Keratinocyte (primary cell): Measurements from ENCODE around the gene HEYL. TPM values are rescaled to one million over a fixed set of nuclear protein-coding genes. Genes with fewer than 3 reads are reported as not detected.

ENCODE experiments used
- DNase-seq: peaks from one replicate; pipeline ENCODE4 v3.0.0-alpha.2; 2011; ENCODE audit warnings: low read depth, missing footprints, low spot score
- FAIRE-seq: peaks from 2 replicates; lab custom pipeline; 2011; peaks lifted over from hg19 to GRCh38; lab: Jason Lieb, UNC
- H2AFZ ChIP-seq: 2 replicates; pipeline ENCODE4 v1.6.0; 2012; ENCODE audit warnings: low read length, control low read depth, inconsistent platforms; ENCODE audit not compliant: control insufficient read depth
- H3K27ac ChIP-seq: 2 replicates; pipeline ENCODE4 v1.5.1; 2011; ENCODE audit warnings: low read length; ENCODE audit not compliant: control insufficient read depth, insufficient read depth
- H3K27me3 ChIP-seq: 3 replicates; pipeline ENCODE4 v1.6.0; 2011; ENCODE audit warnings: low read length; ENCODE audit not compliant: control insufficient read depth, insufficient read depth; ENCODE audit errors: extremely low read depth
- H3K36me3 ChIP-seq, 2 experiments: 2 replicates in 1 of 2; 3 replicates in 1 of 2; pipeline ENCODE4 v1.5.1; 2011; ENCODE audit warnings: low read length in 2 of 2, mild to moderate bottlenecking in 1 of 2; ENCODE audit not compliant: control insufficient read depth in 2 of 2, insufficient read depth in 2 of 2; ENCODE audit errors: extremely low read depth in 1 of 2
- H3K4me1 ChIP-seq: 3 replicates; pipeline ENCODE4 v1.5.1; 2011; ENCODE audit warnings: low read length; ENCODE audit not compliant: control insufficient read depth, insufficient read depth; ENCODE audit errors: extremely low read depth
- H3K4me2 ChIP-seq: 3 replicates; pipeline ENCODE4 v1.6.0; 2011; ENCODE audit warnings: low read depth, low read length; ENCODE audit not compliant: control insufficient read depth, insufficient read depth; ENCODE audit errors: extremely low read depth
- H3K4me3 ChIP-seq, 3 experiments: fragments of 200-600 bp in 1 of 3; sonication (generic) in 1 of 3; 2 replicates in 2 of 3; 3 replicates in 1 of 3; pipeline ENCODE4 v1.5.1; 2011 to 2016; ENCODE audit warnings: low read length in 3 of 3, mild to moderate bottlenecking in 3 of 3, control low read depth in 2 of 3, inconsistent platforms in 1 of 3, low read depth in 1 of 3, mixed read lengths in 1 of 3, mixed run types in 1 of 3, moderate library complexity in 1 of 3; ENCODE audit not compliant: control insufficient read depth in 2 of 3, insufficient read depth in 2 of 3; ENCODE audit errors: extremely low read depth in 1 of 3
- H3K79me2 ChIP-seq: 2 replicates; pipeline ENCODE4 v1.6.0; 2012; ENCODE audit warnings: low read length; ENCODE audit not compliant: control insufficient read depth, insufficient read depth
- H3K9ac ChIP-seq: 3 replicates; pipeline ENCODE4 v1.6.0; 2011; ENCODE audit warnings: low read length; ENCODE audit not compliant: control insufficient read depth, insufficient read depth; ENCODE audit errors: extremely low read depth
- H3K9me1 ChIP-seq: 3 replicates; pipeline ENCODE4 v1.6.0; 2011; ENCODE audit warnings: low read length; ENCODE audit not compliant: control insufficient read depth, insufficient read depth; ENCODE audit errors: extremely low read depth
- H3K9me3 ChIP-seq: 2 replicates; pipeline ENCODE4 v1.5.1; 2012; ENCODE audit warnings: low read depth, low read length; ENCODE audit not compliant: control insufficient read depth
- H4K20me1 ChIP-seq: 3 replicates; pipeline ENCODE4 v1.6.0; 2011; ENCODE audit warnings: low read length; ENCODE audit not compliant: control insufficient read depth, insufficient read depth; ENCODE audit errors: extremely low read depth
- CTCF ChIP-seq, 3 experiments: IDR thresholded peaks in 1 of 3; conservative IDR thresholded peaks in 1 of 3; optimal IDR thresholded peaks in 1 of 3; 2 replicates in 2 of 3; 3 replicates in 1 of 3; pipeline versions ENCODE3 to v1.5.1; 2011; ENCODE audit warnings: low read length in 3 of 3, mild to moderate bottlenecking in 3 of 3, moderate library complexity in 2 of 3, control low read depth in 1 of 3, inconsistent platforms in 1 of 3; ENCODE audit not compliant: insufficient read depth in 2 of 3; ENCODE audit errors: extremely low read depth in 1 of 3
- EZH2 ChIP-seq: IDR thresholded peaks from one replicate; pipeline ENCODE4 v1.6.1; 2012; ENCODE audit warnings: inconsistent platforms, mild to moderate bottlenecking, low read length, moderate library complexity
- dilution Hi-C: fragments of 300-500 bp; cut with MboI; formaldehyde crosslinking; loops from one replicate; pipeline ENCODE4 v1.7.0; 2020; ENCODE audit warnings: low sequenced_read_pairs; ENCODE audit not compliant: extremely low pct_ligation_motif_present
- polyA plus RNA-seq, 5 experiments: library from polyadenylated mRNA; depleted of rRNA in 3 of 5; stranded (reverse) in 3 of 5; stranded (forward) in 1 of 5; unstranded in 1 of 5; fragments of >200 nt; gene quantifications; 1 replicate in 1 of 5; 2 replicates in 3 of 5; 3 replicates in 1 of 5; pipeline versions ENCODE4 v1.2.1 to v1.2.3, GENCODE V29; 2011 to 2012; ENCODE audit warnings: missing spikeins in 2 of 5, low read depth in 1 of 5, low replicate concordance in 1 of 5

Gene HEYL
- polyA plus RNA-seq, 1 donor (not counting 4 experiments of a cell fraction or from before 2014, with no cell fraction given), result not detected

DNA sequence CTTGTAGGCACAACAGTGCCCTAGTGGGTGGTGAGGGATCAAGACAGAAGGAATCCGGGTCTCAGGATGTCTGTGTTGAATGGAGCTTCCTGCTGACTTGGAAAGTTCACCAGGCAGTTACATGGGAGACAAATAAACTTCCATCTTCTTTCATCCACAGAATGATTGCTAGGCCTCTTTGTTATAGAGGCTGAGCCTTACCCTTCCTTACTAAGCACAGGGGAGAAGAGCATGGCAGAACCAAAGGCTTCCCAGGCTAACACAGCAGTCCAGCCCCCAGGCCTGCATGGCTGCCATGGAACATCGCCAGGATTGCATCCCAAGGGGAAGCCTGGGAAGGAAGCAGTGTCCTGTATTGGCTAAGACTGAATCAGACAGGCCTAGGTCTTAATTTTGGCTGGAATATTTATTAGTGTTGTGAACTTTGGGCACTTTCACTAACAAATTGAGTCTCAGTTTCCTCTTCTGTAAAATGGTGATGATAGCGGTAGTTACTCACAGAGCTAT, 18.7 kb downstream of the HEYL start:
- DNase-seq (no peak), FAIRE-seq (no peak)
- no peak overlapping the region for H2AFZ ChIP-seq
- H3K27me3 ChIP-seq, result peaks cover 14% of the 10 kb centered on the region
- H3K9me3 ChIP-seq, result no peaks in the 10 kb centered on the region
- dilution Hi-C loops, result no loop called here
- H3K27ac ChIP-seq, result no peak overlapping the region
- H3K9ac ChIP-seq, result no peak overlapping the region
- no peaks in the 10 kb centered on the region for H3K79me2 ChIP-seq
- H3K36me3 ChIP-seq, result no peaks in the 10 kb centered on the region
- H4K20me1 ChIP-seq, result no peaks in the 10 kb centered on the region
- no peak overlapping the region for H3K4me3 ChIP-seq
- no peak for TF ChIP-seq CTCF (optimal IDR thresholded peaks at IDR 0.05 in 1 of 3, IDR thresholded peaks at IDR 0.05 in 1 of 3, conservative IDR thresholded peaks at IDR 0.05 in 1 of 3; ENCODE audit: extremely low read depth in 1 of 3, insufficient read depth in 2 of 3, low read length in 3 of 3)
- H3K4me2 ChIP-seq, result no peak overlapping the region
- H3K4me1 ChIP-seq, result no peaks in the 10 kb centered on the region
- no peaks in the 10 kb centered on the region for H3K9me1 ChIP-seq

DNA sequence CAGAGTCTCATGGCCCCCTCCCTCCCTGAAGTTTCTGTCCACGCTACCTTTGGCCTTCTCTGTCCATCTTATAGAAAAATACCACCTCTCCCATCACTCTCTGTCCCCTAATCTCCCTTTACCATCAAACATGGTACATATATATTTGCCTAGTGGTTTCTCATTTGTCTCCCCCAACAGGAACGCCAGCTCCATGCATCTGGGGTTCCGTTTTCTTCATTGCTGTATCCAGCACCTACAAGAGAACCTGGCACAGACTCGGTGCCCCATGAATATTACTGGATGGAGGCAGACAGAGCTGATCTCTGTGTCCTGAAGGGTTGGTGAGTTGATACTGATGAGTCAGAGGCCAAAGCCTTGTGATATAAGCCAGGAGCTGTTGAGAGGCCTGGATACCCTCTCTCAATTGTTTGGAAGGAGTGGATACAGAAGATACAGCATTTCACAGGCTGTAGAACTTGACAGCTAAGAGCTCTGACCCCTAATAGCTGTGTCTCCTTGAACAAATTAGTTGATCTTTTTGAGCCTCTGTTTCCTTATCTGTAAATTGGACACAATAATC, 21.9 kb downstream of the HEYL start:
- H3K4me2 ChIP-seq, result no peak overlapping the region
- TF ChIP-seq EZH2, result no peak
- no peak for TF ChIP-seq CTCF (optimal IDR thresholded peaks at IDR 0.05 in 1 of 3, IDR thresholded peaks at IDR 0.05 in 1 of 3, conservative IDR thresholded peaks at IDR 0.05 in 1 of 3; ENCODE audit: extremely low read depth in 1 of 3, insufficient read depth in 2 of 3, low read length in 3 of 3)
- dilution Hi-C loops, result no loop called here
- H3K4me1 ChIP-seq, result no peaks in the 10 kb centered on the region
- H3K4me3 ChIP-seq, result no peak overlapping the region
- DNase-seq (no peak), FAIRE-seq (no peak)
- H3K27me3 ChIP-seq, result no peaks in the 10 kb centered on the region
- no peak overlapping the region for H3K27ac ChIP-seq
- H3K9ac ChIP-seq, result no peak overlapping the region
- H3K36me3 ChIP-seq, result no peaks in the 10 kb centered on the region
- no peaks in the 10 kb centered on the region for H3K9me3 ChIP-seq
- H3K79me2 ChIP-seq, result no peaks in the 10 kb centered on the region
- H2AFZ ChIP-seq, result no peak overlapping the region
- H4K20me1 ChIP-seq, result no peaks in the 10 kb centered on the region
- H3K9me1 ChIP-seq, result no peaks in the 10 kb centered on the region
